ENCODE data around the gene CCDC47.

CCDC47 gene

DNA sequence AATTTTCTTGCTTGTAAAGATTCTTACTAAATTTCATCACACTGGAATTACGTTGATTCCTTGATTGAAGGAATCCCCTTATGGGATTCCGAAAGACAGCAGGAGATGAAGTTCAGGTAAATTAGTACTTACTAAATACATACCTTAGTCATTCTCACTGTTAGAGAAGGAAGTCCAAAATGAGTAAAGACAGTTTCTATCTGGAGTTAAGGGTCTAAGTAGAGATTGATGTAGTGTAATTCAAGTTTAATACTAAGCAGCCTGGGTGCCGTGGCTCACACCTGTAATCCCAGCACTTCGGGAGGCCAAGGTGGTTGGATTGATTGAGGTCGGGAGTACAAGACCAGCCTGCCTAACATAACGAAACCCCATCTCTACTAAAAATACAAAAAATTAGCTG, 10.1 kb upstream of the CCDC47 start:
- DNase-seq = no peak

GRCh38 chr17:63780928-63781327, 7.5 kb upstream of the CCDC47 start:
- no peak for DNase-seq

DNA sequence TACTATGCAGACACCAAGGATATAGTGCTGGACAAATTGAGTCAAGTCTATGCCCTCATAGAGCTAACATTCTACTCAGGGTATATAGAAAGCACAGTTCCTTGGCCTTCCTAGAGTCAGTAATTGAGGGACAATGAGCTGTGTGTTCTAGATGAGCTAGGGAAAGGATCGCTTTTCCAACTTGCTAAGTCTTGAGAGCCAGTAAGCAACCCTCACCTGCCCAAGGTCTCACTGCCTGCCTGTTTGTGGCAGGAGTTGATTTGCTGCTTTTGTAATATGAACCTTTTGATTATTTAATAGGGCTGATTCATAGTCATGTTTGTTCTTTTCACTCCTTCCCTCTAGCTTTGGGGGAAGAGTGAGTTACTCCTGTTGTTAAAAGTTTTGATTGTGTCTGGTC, 7.1 kb upstream of the CCDC47 start:
- DNase-seq = no peak

- DNase-seq = no peak
Observed at GRCh38 chr17:63775420-63775819, 2.0 kb upstream of the CCDC47 start.

- DNase-seq = no peak
Observed at GRCh38 chr17:63774969-63775265, 1.5 kb upstream of the CCDC47 start.

DNA sequence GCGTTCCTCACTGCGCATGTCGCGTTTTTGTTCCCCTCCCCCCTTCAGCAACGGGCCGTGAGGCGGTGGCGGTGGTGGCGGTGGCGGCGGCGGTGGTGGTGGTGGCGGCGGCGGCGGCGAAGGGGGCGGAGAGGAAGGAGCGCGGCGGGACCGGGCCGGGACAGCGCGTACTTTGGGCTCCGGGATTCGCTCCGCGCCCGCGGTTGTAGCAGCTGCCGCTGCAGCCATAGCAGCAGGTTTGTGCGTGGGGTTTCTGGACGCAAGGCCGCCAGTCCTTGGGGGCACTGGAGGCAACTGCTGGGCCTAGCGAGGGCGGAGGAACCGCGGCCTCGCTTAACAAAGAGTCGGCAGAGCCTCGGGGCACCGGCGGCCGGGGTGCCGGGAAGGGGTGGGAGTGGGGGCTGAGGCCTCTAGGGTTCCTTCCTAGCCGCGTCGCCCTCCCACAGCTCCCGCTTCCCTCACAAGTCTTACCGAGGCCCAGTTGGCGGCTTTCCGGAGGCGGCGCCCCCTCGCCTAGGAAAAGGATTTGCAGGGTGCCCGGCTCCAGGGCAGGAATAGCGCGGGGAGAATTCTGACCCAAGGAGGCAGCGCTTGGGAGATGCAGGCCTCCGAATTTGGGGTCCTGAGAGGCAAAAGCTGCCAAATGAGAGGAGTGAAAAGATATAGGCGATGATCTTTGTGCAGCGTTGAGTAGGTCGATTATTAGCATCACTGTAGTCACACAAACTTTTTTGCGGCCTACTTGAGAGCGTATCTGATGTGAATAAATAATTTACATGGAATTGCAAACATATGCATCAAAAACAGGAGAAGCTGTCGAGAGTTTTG, 958 bp upstream of the CCDC47 start, which contains the start of gene DDX42:
Gene DDX42, plus strand, starts transcription at position 30 of the 828 bp plus-strand sequence. CDS start 12,880 bp downstream, outside the sequence.
- no peak for DNase-seq

GRCh38 chr17:63772801-63773271, 561 bp downstream of the CCDC47 start:
- DNase-seq = no peak

GRCh38 chr17:63768433-63768832, 5.0 kb downstream of the CCDC47 start:
- DNase-seq = no peak

GRCh38 chr17:63766754-63767153, 6.6 kb downstream of the CCDC47 start:
- DNase-seq = no peak

- DNase-seq = no peak
Observed at GRCh38 chr17:63764716-63765115, 8.7 kb downstream of the CCDC47 start.

DNA sequence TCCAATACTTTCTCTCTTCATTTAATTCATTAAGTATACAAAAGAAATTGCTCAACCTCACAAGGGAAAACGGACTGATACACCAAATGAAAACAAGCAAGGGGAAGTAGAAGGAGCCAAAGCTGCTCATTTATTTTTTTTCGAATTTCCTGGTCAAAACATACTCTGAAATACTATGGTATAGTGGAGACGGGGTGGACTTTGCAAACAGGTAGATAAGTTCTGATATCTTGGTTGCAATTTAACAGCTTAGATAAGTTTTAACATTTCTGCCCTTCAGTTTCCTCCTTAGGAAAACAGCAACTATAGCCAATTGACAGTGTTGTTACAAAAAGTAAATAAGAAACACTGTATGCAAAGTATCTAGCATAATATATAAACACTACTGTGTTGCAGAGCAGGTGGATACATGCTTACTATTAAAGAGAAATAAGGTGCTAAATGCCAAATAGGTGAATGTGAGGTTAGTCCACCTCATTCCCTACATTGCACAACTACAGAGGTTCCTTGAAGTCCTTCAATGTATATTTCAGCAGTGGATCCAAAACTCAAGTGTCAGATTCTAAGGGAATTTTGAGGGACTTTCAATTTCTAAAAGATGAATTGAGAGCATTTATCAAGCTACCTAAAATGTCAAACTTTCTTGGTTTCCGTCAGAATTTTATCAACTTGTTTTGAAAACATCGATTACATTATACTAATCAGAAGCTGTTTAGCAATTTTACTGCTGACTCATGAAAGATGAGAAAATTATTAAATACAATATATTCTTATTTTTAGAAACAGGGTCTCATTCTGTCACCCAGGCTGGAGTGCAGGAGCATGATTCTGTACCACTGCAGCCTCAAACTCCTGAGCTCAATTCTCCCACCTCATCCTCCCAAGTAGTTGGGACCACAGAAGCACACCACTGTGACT, 11.0 kb downstream of the CCDC47 start:
- no peak for DNase-seq

DNA sequence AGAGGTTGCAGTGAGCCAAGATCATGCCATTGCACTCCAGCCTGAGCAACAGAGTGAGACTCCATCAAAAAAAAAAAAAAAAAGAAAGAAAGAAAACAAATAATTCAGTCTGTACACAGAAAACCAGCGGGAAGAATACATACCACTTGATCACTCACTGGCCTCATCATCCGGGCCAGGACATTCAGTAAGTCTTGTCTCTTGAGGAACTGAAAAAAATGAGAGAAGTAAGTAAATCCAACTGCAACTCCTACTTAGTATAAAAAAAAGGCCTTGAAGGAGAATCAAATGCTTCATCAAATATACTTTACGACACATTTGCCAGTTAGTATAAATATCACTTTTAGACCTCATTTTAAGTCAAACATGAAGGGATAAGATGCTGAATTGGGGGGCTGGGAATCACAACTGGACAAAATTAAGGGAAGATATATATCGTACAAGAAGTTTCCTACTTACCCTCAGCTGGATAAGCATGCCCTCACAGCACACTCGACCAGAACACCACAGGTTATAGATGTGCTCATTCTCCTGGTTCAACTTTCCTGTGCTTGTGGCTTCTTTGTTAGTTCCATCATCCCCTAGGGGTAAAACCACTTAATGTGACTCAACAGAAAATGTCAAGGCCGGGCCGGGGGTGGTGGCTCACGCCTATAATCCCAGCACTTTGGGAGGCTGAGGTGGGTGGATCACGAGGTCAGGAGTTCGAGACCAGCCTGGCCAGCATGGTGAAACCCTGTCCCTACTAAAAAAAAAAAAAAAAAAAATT, 12.4 kb downstream of the CCDC47 start:
- DNase-seq = no peak

- DNase-seq = no peak
Observed at GRCh38 chr17:63758428-63758827, 15.0 kb downstream of the CCDC47 start.

DNA sequence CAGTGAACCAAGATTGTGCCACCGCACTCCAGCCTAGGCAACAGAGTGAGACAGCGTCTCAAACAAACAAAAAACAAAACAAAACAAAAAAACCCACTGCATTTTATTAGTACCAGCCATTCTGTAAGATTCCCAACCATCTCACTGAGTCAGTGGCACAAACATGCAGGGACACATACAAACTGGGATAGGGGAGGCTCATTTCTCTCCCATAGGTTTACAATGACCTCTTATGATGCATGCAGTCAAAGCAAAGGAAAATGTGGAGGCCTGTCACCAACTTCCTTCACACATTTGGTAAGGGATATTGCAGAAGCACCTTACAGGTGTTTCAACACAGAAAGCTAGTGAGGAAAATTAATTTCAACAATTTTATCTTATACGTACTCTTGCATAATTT, 19.4 kb downstream of the CCDC47 start:
- no peak for DNase-seq

DNA sequence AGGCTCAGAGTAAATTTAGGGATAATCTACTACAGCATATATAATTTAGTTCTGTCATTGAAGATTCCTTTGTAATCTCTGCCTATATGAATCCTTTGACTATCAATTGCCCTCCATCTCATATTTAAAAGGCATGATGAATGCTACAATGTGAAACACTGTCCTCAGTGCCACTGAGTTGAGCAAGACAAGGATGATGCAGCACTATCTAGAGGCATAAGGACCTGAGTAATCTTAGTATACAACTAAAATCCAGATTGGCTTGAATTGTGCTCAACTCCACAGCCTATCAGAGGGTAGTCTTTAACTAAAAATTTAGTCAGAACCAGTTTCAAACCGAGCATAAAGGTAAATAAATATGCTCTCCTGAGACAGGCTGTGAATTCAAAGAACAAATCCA, 20.2 kb downstream of the CCDC47 start:
- DNase-seq = no peak

DNA sequence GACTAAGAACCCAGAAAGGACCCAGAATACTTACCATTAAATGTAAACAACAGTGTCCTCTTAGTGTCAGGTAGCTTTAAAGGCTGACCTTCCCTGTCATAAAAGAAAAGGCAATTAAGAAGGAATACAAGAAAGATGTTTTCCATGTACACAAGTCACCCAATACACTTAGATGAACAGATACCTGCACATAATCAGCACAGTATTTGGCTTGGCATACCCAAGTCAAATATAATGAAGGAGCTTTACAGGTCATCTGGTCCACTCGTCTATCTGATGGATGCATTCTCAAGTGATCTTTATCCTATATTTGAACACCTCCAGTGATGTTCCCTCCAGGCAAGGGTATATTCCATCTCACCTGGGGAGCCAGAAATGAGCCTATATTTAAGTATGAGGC, 20.7 kb downstream of the CCDC47 start:
- no peak for DNase-seq

DNA sequence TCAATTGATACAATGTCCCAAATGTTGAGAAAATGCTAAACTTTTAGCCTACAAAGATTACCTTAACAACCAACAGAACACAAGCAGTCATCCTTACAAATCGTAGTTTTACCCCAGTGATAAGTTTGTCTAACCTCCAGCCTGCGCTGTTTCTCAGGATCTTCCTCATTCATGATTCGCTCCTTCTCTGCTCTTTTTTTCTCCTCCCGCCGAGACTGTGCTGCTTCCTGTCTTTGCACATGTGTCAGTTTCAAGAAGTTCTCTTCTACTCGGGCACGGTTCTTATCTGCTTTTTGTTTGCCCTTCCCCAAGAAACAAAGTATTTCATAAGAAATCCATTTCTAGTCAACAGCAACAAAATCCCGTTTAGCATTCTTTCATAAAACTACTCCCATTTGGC, 21.6 kb downstream of the CCDC47 start:
- no peak for DNase-seq

GRCh38 chr17:63741408-63742173, 31.8 kb downstream of the CCDC47 start, which contains the start of gene STRADA:
Gene STRADA, minus strand, starts transcription at chr17:63741799. Its CDS starts 13,430 bp downstream, at chr17:63728369.
- DNase-seq = peak; percentile 99

DNA sequence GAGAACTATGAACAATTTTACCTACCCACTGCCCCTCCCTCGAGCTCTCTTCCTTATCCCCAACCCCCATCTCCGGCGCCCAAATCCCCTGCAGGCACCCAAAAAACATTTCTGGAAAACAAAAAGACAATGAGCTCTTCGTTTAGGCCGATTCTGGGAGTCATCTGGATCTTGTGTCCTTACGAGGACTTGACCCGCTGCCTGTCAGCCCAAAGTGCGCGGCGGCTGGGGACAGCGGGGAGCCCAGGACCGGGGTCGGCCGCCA, 32.3 kb downstream of the CCDC47 start:
- no peak for DNase-seq

DNA sequence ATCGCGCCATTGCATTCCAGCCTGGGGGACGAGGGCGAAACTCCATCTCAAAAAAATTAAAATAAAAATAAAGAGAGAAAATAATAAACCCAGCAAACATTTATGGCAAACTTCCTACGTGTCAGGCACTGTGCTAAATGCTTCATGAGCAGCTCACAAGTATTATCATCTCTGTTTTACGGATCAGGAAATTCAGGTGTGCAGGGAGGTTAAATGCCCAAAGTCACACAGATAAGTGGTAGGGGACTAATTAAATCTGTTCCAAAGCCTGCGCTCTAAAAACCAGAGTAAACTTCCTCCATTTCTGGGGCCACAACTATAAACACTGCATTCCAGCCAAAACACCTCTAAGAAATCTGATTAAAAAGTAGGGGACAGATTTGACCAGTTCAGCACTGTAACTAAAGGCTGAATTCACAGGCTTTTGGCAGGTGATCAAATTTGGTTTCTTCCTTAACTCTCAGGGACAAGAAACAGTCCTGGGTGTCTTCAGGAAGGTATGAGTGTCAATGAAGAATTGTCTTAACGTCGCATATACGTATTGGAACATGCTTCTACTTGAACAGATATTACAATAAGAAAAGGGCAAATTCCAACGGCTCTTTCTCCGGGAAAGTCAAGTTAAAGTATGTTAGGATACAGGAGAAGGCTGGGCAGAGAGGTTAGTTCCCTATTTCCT, 32.8 kb downstream of the CCDC47 start:
- no peak for DNase-seq

DNA sequence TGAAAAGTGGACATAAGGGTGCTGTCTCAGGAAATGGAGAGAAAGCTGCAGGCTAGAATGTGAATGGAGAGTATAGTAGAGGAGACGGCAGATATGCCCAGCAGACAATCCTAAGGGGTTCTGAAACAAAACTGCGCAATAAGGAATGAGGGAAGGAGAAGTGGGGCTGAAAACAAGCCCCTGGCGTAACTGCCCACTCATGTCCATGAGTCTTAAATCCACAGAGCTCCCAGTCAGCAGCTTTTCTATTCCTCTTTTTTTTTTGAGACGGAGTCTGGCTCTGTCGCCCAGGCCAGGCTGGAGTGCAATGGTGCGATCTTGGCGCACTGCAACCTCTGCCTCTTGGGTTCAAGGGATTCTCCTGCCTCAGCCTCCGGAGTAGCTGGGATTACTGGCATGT, 37.7 kb downstream of the CCDC47 start:
- no peak for DNase-seq

- no peak for DNase-seq
Observed at GRCh38 chr17:63722403-63722802, 51.0 kb downstream of the CCDC47 start.
